ENCODE data around the gene UROS. TPM values are rescaled to one million over a fixed set of nuclear protein-coding genes. Genes with fewer than 3 reads are reported as not detected.

UROS gene
- total RNA-seq, 1 experiment from 2014 or later: 143 TPM

Other genes starting within 250 kb of the UROS start
- not detected in 2 replicates for gene TEX36, start 140.1 kb downstream of the UROS start, total RNA-seq (2014; rRNA removed; shearing (Covaris generic))
- gene EDRF1, start 103.5 kb downstream of the UROS start, total RNA-seq (2014; rRNA removed; shearing (Covaris generic)): 31.0 and 31.1 TPM in 2 replicates
- gene MMP21, start 47.4 kb downstream of the UROS start, total RNA-seq (2014; rRNA removed; shearing (Covaris generic)): not detected in 2 replicates
- 88.8 and 146 TPM in 2 replicates for gene BCCIP, start 288 bp upstream of the UROS start, total RNA-seq (2014; rRNA removed; shearing (Covaris generic))
- gene DHX32, start 58.0 kb upstream of the UROS start, total RNA-seq (2014; rRNA removed; shearing (Covaris generic)): 46.3 and 63.2 TPM in 2 replicates
- 3.1 and 4.8 TPM in 2 replicates for gene FANK1, start 73.3 kb upstream of the UROS start, total RNA-seq (2014; rRNA removed; shearing (Covaris generic))

Measured in G401 (cell line).